ENCODE results near the gene FAM171A1. TPM values are rescaled to one million over a fixed set of nuclear protein-coding genes. Genes with fewer than 3 reads are reported as not detected.

FAM171A1 gene
- total and polyA plus RNA-seq, 2 donors (not counting 3 experiments of a cell fraction or from before 2014, with no cell fraction given): 56.3 to 75.8 TPM

DNA sequence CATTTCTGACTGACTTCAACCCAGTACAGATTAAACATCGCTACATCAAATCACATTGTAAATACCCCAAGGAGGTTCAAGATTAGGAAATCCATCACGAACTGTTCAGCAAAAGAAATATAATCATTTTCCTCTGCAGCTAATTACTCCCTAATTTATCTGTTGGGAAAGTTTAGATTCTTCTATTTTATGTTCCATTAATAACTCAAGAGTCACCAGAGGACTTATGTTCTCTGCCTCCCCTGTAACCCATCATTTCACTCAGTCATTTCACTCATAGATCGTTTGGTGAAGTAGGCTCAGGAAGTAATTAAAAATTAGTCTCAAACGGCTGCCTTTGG lies 45.2 kb downstream of the FAM171A1 start:
- dilution Hi-C loops (cut with MboI; ENCODE audit: extremely low pct_ligation_motif_present, low sequenced_read_pairs) (no loop called here), intact Hi-C loops (cut with micrococcal nuclease) (loop anchor here (1.0 kb wide), 1 partner anchor 13 kb away; no protein-coding TSS in a partner anchor)
- BruUV-seq (replicated peaks): no TSS peak
- Histone ChIP-seq H3K4me3 (replicated peaks in 1 of 3; ENCODE audit: insufficient read depth in 1 of 3, low read depth in 1 of 3, low read length in 3 of 3) (peak overlapping the region in 1 of 3 experiments; percentile 8), H3K27ac (ENCODE audit: insufficient read depth, low read depth, low read length) (peak overlapping the region; percentile 46), H3K79me2 (ENCODE audit: control insufficient read depth, insufficient read depth, low read length) (peaks cover 57% of the 10 kb centered on the region), H3K36me3 (ENCODE audit: control insufficient read depth in 2 of 2, extremely low read depth in 1 of 2, insufficient read depth in 2 of 2, low read length in 2 of 2) (no peaks in the 10 kb centered on the region), H2AFZ (ENCODE audit: low read depth, low read length) (no peak overlapping the region), H4K20me1 (replicated peaks; ENCODE audit: control insufficient read depth, extremely low read depth, insufficient read depth, low read length) (no peaks in the 10 kb centered on the region), H3K9ac (replicated peaks; ENCODE audit: extremely low read depth, insufficient read depth, low read length) (peak overlapping the region; percentile 19), H3K9me1 (replicated peaks; ENCODE audit: control insufficient read depth, extremely low read depth, insufficient read depth, low read length) (no peaks in the 10 kb centered on the region), H3K4me1 (ENCODE audit: control insufficient read depth, extremely low read depth, insufficient read depth, low read length) (peaks cover 27% of the 10 kb centered on the region), H3K27me3 (ENCODE audit: control insufficient read depth in 2 of 2, insufficient read depth in 2 of 2, low read length in 2 of 2) (no peaks in the 10 kb centered on the region), H3K4me2 (ENCODE audit: insufficient read depth, low read length) (peak overlapping the region; percentile 77), H3K9me3 (replicated peaks; ENCODE audit: control insufficient read depth, insufficient read depth, low read length) (no peaks in the 10 kb centered on the region)
- POLR2A ChIA-PET: no interaction called here
- TF ChIP-seq POLR2AphosphoS5 (IDR thresholded peaks at IDR 0.05; ENCODE audit: insufficient read depth, low read depth, low read length) (no peak), CTCF (IDR thresholded peaks at IDR 0.05; ENCODE audit: extremely low read depth in 1 of 2, insufficient read depth in 1 of 2, low read depth in 1 of 2, low read length in 2 of 2) (no peak), JUN (IDR thresholded peaks at IDR 0.05; ENCODE audit: borderline replicate concordance, insufficient read depth, insufficient read length, low read depth) (no peak), MYC (IDR thresholded peaks at IDR 0.05; ENCODE audit: low read depth, low read length) (no peak), GATA2 (IDR thresholded peaks at IDR 0.05; ENCODE audit: insufficient read depth, insufficient read length, low read depth, low read length) (no peak)
- TF ChIP-seq, protein P1, sequence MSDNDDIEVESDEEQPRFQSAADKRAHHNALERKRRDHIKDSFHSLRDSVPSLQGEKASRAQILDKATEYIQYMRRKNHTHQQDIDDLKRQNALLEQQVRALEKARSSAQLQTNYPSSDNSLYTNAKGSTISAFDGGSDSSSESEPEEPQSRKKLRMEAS (IDR thresholded peaks at IDR 0.05; ENCODE audit: insufficient read depth, insufficient read length): no peak
- no peak for FAIRE-seq
- CTCF ChIA-PET: interaction anchor here (2.5 kb wide), 1 partner anchor 44 kb away, joined by 10 read pairs; the partner anchor contains the start of gene FAM171A1
- DNase-seq (ENCODE audit: low read depth, low spot score): no peak

All from endothelial cell of umbilical vein (primary cell).